ENCODE results near the gene KLHL26. TPM values are rescaled to one million over a fixed set of nuclear protein-coding genes. Genes with fewer than 3 reads are reported as not detected.

Gene KLHL26
- total and polyA plus RNA-seq, 2 of the 13 experiments (the other 11 are each of a cell fraction or from before 2014, with no cell fraction given): 1.5 to 1.7 TPM

GRCh38 chr19:18646535-18647370 is 9.9 kb downstream of the KLHL26 start (continued):
- TF ChIP-seq ZNF646 (CRISPR knock-in tag; IDR thresholded peaks at IDR 0.05) (no peak), ZNF703 (CRISPR knock-in tag; IDR thresholded peaks at IDR 0.05; ENCODE audit: borderline replicate concordance) (no peak), RFX5 (IDR thresholded peaks at IDR 0.05; ENCODE audit: low read depth, low read length) (no peak), GABPB1 (CRISPR knock-in tag; IDR thresholded peaks at IDR 0.05) (no peak), FOXC1 (CRISPR knock-in tag; IDR thresholded peaks at IDR 0.05; ENCODE audit: borderline replicate concordance) (no peak), RELA (CRISPR knock-in tag; IDR thresholded peaks at IDR 0.05) (no peak)
